K562 (cell line): ENCODE measurements around the gene DLX3.

ENCODE experiments used
- CREB1 ChIP-seq, 2 experiments: sonication (generic) in 1 of 2; formaldehyde crosslinking in 1 of 2; IDR thresholded peaks; 2 replicates each; pipeline versions ENCODE4 v1.6.1 to v1.8.0; 2012 to 2022; ENCODE audit warnings: inconsistent platforms in 1 of 2, mild to moderate bottlenecking in 1 of 2, missing genetic modification reagents in 1 of 2, moderate library complexity in 1 of 2
- CTCF ChIP-seq, 3 experiments: IDR thresholded peaks in 2 of 3; conservative IDR thresholded peaks in 1 of 3; 2 replicates each; pipeline ENCODE4 v1.5.1; 2011 to 2012; ENCODE audit warnings: low read length in 3 of 3, mild to moderate bottlenecking in 3 of 3, control low read depth in 2 of 3, improper control_type of control experiment in 1 of 3, inconsistent platforms in 1 of 3, low read depth in 1 of 3, mixed read lengths in 1 of 3, moderate library complexity in 1 of 3; ENCODE audit not compliant: insufficient read depth in 2 of 3
- ELK1 ChIP-seq: sonication (generic); formaldehyde crosslinking; IDR thresholded peaks from 2 replicates; pipeline ENCODE4 v1.8.1; 2022; ENCODE audit warnings: missing genetic modification reagents
- ESRRA ChIP-seq: fragments of 450-650 bp; IDR thresholded peaks from 2 replicates; pipeline ENCODE4 v1.6.1; 2014; ENCODE audit warnings: low read depth, mild to moderate bottlenecking, moderate library complexity, borderline replicate concordance
- HDAC6 ChIP-seq: IDR thresholded peaks from 2 replicates; pipeline ENCODE4 v1.6.1; 2012; ENCODE audit warnings: low read depth, mild to moderate bottlenecking, control low read depth, inconsistent platforms, low read length, moderate library complexity
- RBBP5 ChIP-seq: fragments of 200-600 bp; sonication (generic); IDR thresholded peaks from 2 replicates; pipeline ENCODE4 v1.6.1; 2012; ENCODE audit warnings: borderline replicate concordance, mild to moderate bottlenecking, low read length, control low read depth, inconsistent platforms; ENCODE audit not compliant: insufficient read depth, poor library complexity, severe bottlenecking
- RFX1 ChIP-seq: fragments of 450-650 bp; IDR thresholded peaks from 2 replicates; pipeline ENCODE4 v1.6.1; 2016; ENCODE audit warnings: mild to moderate bottlenecking, moderate library complexity
- SIX5 ChIP-seq, 2 experiments: IDR thresholded peaks; 2 replicates each; pipeline ENCODE4 v1.6.1; 2011; ENCODE audit warnings: low read length in 2 of 2, borderline replicate concordance in 1 of 2, low read depth in 1 of 2, mild to moderate bottlenecking in 1 of 2, moderate library complexity in 1 of 2; ENCODE audit not compliant: insufficient read depth in 1 of 2
- SNAPC5 ChIP-seq: fragments of 250-450 bp; sonication (Bioruptor Pico); IDR thresholded peaks from 2 replicates; pipeline ENCODE4 v1.8.0; 2021; ENCODE audit warnings: moderate library complexity, mild to moderate bottlenecking, inconsistent platforms
- SP1 ChIP-seq: sonication (generic); formaldehyde crosslinking; IDR thresholded peaks from 2 replicates; pipeline ENCODE4 v1.8.1; 2022; ENCODE audit warnings: mild to moderate bottlenecking, missing genetic modification reagents
- TOE1 ChIP-seq, 2 experiments: fragments of 450-650 bp in 1 of 2; sonication (generic) in 1 of 2; formaldehyde crosslinking in 1 of 2; IDR thresholded peaks; 2 replicates each; pipeline versions ENCODE4 v1.7.1 to v1.8.0; 2016 to 2022; ENCODE audit warnings: borderline replicate concordance in 2 of 2, mild to moderate bottlenecking in 2 of 2, antibody characterized with exemption in 1 of 2, inconsistent platforms in 1 of 2, low read depth in 1 of 2, missing genetic modification reagents in 1 of 2, moderate library complexity in 1 of 2
- ZBTB49 ChIP-seq: sonication (generic); formaldehyde crosslinking; IDR thresholded peaks from 2 replicates; pipeline ENCODE4 v1.8.0; 2022; ENCODE audit warnings: missing genetic modification reagents, mild to moderate bottlenecking, borderline replicate concordance
- ZNF407 ChIP-seq: fragments of 450-650 bp; IDR thresholded peaks from 2 replicates; pipeline ENCODE4 v1.6.1; 2016; ENCODE audit warnings: low read depth
- ZNF551 ChIP-seq: fragments of 250-450 bp; sonication (Bioruptor Pico); IDR thresholded peaks from 2 replicates; pipeline ENCODE4 v1.5.0; 2021; ENCODE audit warnings: mild to moderate bottlenecking, moderate library complexity

- no peak for TF ChIP-seq SNAPC5 (CRISPR knock-in tag)
- no peak for TF ChIP-seq SIX5 (IDR thresholded peaks at IDR 0.05; ENCODE audit: borderline replicate concordance in 1 of 2, insufficient read depth in 1 of 2, low read depth in 1 of 2, low read length in 2 of 2)
- TF ChIP-seq CTCF (IDR thresholded peaks at IDR 0.05 in 2 of 3, conservative IDR thresholded peaks at IDR 0.05 in 1 of 3; ENCODE audit: insufficient read depth in 2 of 3, low read depth in 1 of 3, low read length in 3 of 3): no peak
- no peak for TF ChIP-seq ELK1 (CRISPR knock-in tag)
- no peak for TF ChIP-seq ESRRA
- TF ChIP-seq ZBTB49 (CRISPR knock-in tag): no peak
- TF ChIP-seq RBBP5: no peak
- TF ChIP-seq HDAC6: no peak
- no peak for TF ChIP-seq SP1 (CRISPR knock-in tag)
- TF ChIP-seq ZNF551 (CRISPR knock-in tag): no peak
- no peak for TF ChIP-seq ZNF407
- no peak for TF ChIP-seq CREB1 (IDR thresholded peaks at IDR 0.05)
- TF ChIP-seq CREB1 (CRISPR knock-in tag; IDR thresholded peaks at IDR 0.05): no peak
- TF ChIP-seq TOE1 (IDR thresholded peaks at IDR 0.05; ENCODE audit: borderline replicate concordance): no peak
- no peak for TF ChIP-seq TOE1 (CRISPR knock-in tag; IDR thresholded peaks at IDR 0.05; ENCODE audit: borderline replicate concordance, low read depth)
- TF ChIP-seq RFX1: no peak
These were observed 8.9 kb upstream of the DLX3 start for GRCh38 chr17:50003911-50004310.
